Mesenchymal stem cell (in vitro differentiated cells and primary cell): Measurements from ENCODE around the gene PAPSS1.
"Not testable (repeated sequence)": the region's sequence is repeated elsewhere in the genome, so short reads cannot be mapped to it uniquely, and the experiment has no call there.

Experiments
- DNase-seq: peaks from one replicate; pipeline ENCODE4 v3.0.0-alpha.2; 2013
- H2AFZ ChIP-seq: one replicate; pipeline ENCODE4 v1.6.1; 2013; ENCODE audit warnings: low read depth, mild to moderate bottlenecking, control low read depth, inconsistent platforms, low read length, moderate library complexity
- H2AK5ac ChIP-seq: 2 replicates; pipeline ENCODE4 v1.6.1; 2013; ENCODE audit warnings: low read length, moderate library complexity, mild to moderate bottlenecking, inconsistent platforms; ENCODE audit not compliant: severe bottlenecking
- H2BK120ac ChIP-seq: one replicate; pipeline ENCODE4 v1.6.1; 2013; ENCODE audit warnings: low read depth, mild to moderate bottlenecking, inconsistent platforms, low read length, moderate library complexity
- H2BK12ac ChIP-seq, 2 experiments: one replicate each; pipeline ENCODE4 v1.6.1; 2013; ENCODE audit warnings: inconsistent platforms in 2 of 2, low read length in 2 of 2, mild to moderate bottlenecking in 2 of 2, moderate library complexity in 2 of 2, control low read depth in 1 of 2
- H2BK15ac ChIP-seq: one replicate; pipeline ENCODE4 v1.6.1; 2013; ENCODE audit warnings: mild to moderate bottlenecking, low read depth, inconsistent platforms; ENCODE audit not compliant: poor library complexity, severe bottlenecking
- H2BK5ac ChIP-seq: 2 replicates; pipeline ENCODE4 v1.6.1; 2013; ENCODE audit warnings: low read depth, mild to moderate bottlenecking, low read length, control low read depth, inconsistent platforms; ENCODE audit not compliant: poor library complexity, severe bottlenecking
- H3K14ac ChIP-seq, 2 experiments: one replicate each; pipeline ENCODE4 v1.6.1; 2013; ENCODE audit warnings: inconsistent platforms in 2 of 2, low read length in 2 of 2, control low read depth in 1 of 2, mild to moderate bottlenecking in 1 of 2, moderate library complexity in 1 of 2
- H3K18ac ChIP-seq, 2 experiments: one replicate each; pipeline ENCODE4 v1.6.1; 2013; ENCODE audit warnings: inconsistent platforms in 2 of 2, low read length in 2 of 2, control low read depth in 1 of 2, low read depth in 1 of 2, mild to moderate bottlenecking in 1 of 2
- H3K23ac ChIP-seq, 2 experiments: one replicate each; pipeline ENCODE4 v1.6.1; 2013; ENCODE audit warnings: inconsistent platforms in 2 of 2, low read length in 2 of 2, mild to moderate bottlenecking in 2 of 2, moderate library complexity in 2 of 2, control low read depth in 1 of 2
- H3K27ac ChIP-seq: 2 replicates; pipeline ENCODE4 v1.5.1; 2013; ENCODE audit warnings: mild to moderate bottlenecking, moderate library complexity, low read length, control low read depth, inconsistent platforms; ENCODE audit not compliant: poor library complexity, severe bottlenecking
- H3K27me3 ChIP-seq, 2 experiments: 2 replicates each; pipeline versions ENCODE4 v1.6.1 to v1.7.0; 2013; ENCODE audit warnings: low read length in 2 of 2, mild to moderate bottlenecking in 2 of 2, moderate library complexity in 2 of 2, control low read depth in 1 of 2, inconsistent platforms in 1 of 2; ENCODE audit not compliant: control insufficient read depth in 1 of 2, insufficient read depth in 1 of 2
- H3K36me3 ChIP-seq, 2 experiments: 2 replicates each; pipeline versions ENCODE4 v1.6.1 to v1.7.0; 2013; ENCODE audit warnings: low read length in 2 of 2, control low read depth in 1 of 2, inconsistent platforms in 1 of 2, low read depth in 1 of 2, mild to moderate bottlenecking in 1 of 2; ENCODE audit not compliant: insufficient read depth in 2 of 2, control insufficient read depth in 1 of 2
- H3K4ac ChIP-seq, 2 experiments: one replicate each; pipeline ENCODE4 v1.6.1; 2013; ENCODE audit warnings: inconsistent platforms in 2 of 2, low read length in 2 of 2, mild to moderate bottlenecking in 2 of 2, moderate library complexity in 2 of 2, control low read depth in 1 of 2, low read depth in 1 of 2
- H3K4me1 ChIP-seq: 2 replicates; pipeline ENCODE4 v1.6.1; 2013; ENCODE audit warnings: low read depth, low read length, control low read depth; ENCODE audit not compliant: control insufficient read depth, insufficient read depth
- H3K4me2 ChIP-seq: 2 replicates; pipeline ENCODE4 v1.6.1; 2013; ENCODE audit warnings: low read length, mild to moderate bottlenecking, inconsistent platforms; ENCODE audit not compliant: poor library complexity, severe bottlenecking
- H3K4me3 ChIP-seq, 2 experiments: 2 replicates each; pipeline versions ENCODE4 v1.5.1 to v1.7.0; 2013; ENCODE audit warnings: low read length in 2 of 2, mild to moderate bottlenecking in 2 of 2, control low read depth in 1 of 2, low read depth in 1 of 2; ENCODE audit not compliant: insufficient read depth in 1 of 2
- H3K79me1 ChIP-seq: replicated peaks from 2 replicates; pipeline ENCODE4 v1.6.1; 2013; ENCODE audit warnings: mild to moderate bottlenecking, control low read depth, low read length, inconsistent platforms; ENCODE audit not compliant: poor library complexity, severe bottlenecking
- H3K9ac ChIP-seq: 2 replicates; pipeline ENCODE4 v1.7.0; 2013; ENCODE audit warnings: mild to moderate bottlenecking, low read length, moderate library complexity
- H3K9me3 ChIP-seq: 2 replicates; pipeline ENCODE4 v1.7.0; 2013; ENCODE audit warnings: mild to moderate bottlenecking, low read length; ENCODE audit not compliant: control insufficient read depth
- H4K8ac ChIP-seq: one replicate; pipeline ENCODE4 v1.6.1; 2013; ENCODE audit warnings: inconsistent platforms, mild to moderate bottlenecking, low read length, moderate library complexity
- H4K91ac ChIP-seq: one replicate; pipeline ENCODE4 v1.6.1; 2013; ENCODE audit warnings: mild to moderate bottlenecking, low read length, inconsistent platforms
- WGBS: methylation state at CpG from one replicate; pipeline ENCODE4 v1.1.7; 2013; ENCODE audit warnings: mixed read lengths; 5-methylcytosine and 5-hydroxymethylcytosine counted together

The PAPSS1 gene

GRCh38 chr4:107726131-107726925 lies 6.3 kb upstream of the PAPSS1 start:
- not testable (repeated sequence) for H4K8ac ChIP-seq, H3K27me3 ChIP-seq, H3K4me1 ChIP-seq, H3K23ac ChIP-seq, H3K9ac ChIP-seq, H3K79me1 ChIP-seq, H2BK12ac ChIP-seq, DNase-seq, H3K27ac ChIP-seq, H3K9me3 ChIP-seq, H3K36me3 ChIP-seq, H3K4me2 ChIP-seq, H2BK5ac ChIP-seq, H2BK120ac ChIP-seq, H3K14ac ChIP-seq, H4K91ac ChIP-seq, H3K4ac ChIP-seq, H2AK5ac ChIP-seq, H3K18ac ChIP-seq, H2AFZ ChIP-seq, H2BK15ac ChIP-seq, H3K4me3 ChIP-seq
- WGBS: 73% methylated on average over 2 of the region's 3 CpGs

GRCh38 chr4:107725281-107725859 lies 5.3 kb upstream of the PAPSS1 start:
- Histone ChIP-seq H3K18ac (no peak overlapping the region), H3K14ac (peak overlapping the region in 1 of 2 experiments; percentile 65), H3K27ac (no peak overlapping the region), H4K91ac (no peak overlapping the region), H3K9me3 (no peaks in the 10 kb centered on the region), H4K8ac (no peak overlapping the region), H3K36me3 (no peaks in the 10 kb centered on the region), H3K27me3 (no peaks in the 10 kb centered on the region), H3K4me1 (peaks cover 4% of the 10 kb centered on the region), H2AFZ (no peak overlapping the region), H2BK120ac (no peak overlapping the region), H2AK5ac (no peak overlapping the region), H2BK15ac (no peak overlapping the region), H3K4me3 (no peak overlapping the region), H3K9ac (no peak overlapping the region), H3K4me2 (no peak overlapping the region), H3K23ac (no peak overlapping the region), H2BK5ac (no peak overlapping the region), H2BK12ac (no peak overlapping the region), H3K79me1 (no peaks in the 10 kb centered on the region), H3K4ac (no peak overlapping the region)
- DNase-seq: peak; percentile 21
- WGBS: 68% methylated on average over 2 of the region's 3 CpGs

GRCh38 chr4:107723331-107723730 lies 3.3 kb upstream of the PAPSS1 start:
- not testable (repeated sequence) for H2BK120ac ChIP-seq, H3K4ac ChIP-seq, H2AFZ ChIP-seq, DNase-seq, H3K9ac ChIP-seq, H2AK5ac ChIP-seq, H3K23ac ChIP-seq, H3K36me3 ChIP-seq, H4K91ac ChIP-seq, H4K8ac ChIP-seq, H3K4me1 ChIP-seq, H2BK15ac ChIP-seq, H2BK5ac ChIP-seq, H3K4me2 ChIP-seq, H3K79me1 ChIP-seq, H3K9me3 ChIP-seq, H3K18ac ChIP-seq, H3K4me3 ChIP-seq, H3K27me3 ChIP-seq, H3K27ac ChIP-seq, H2BK12ac ChIP-seq, H3K14ac ChIP-seq
- WGBS: 100% methylated on average over 1 of the region's 1 CpG

- Histone ChIP-seq H3K4me3 (peak overlapping the region in 1 of 2 experiments; percentile 87), H3K27me3 (no peaks in the 10 kb centered on the region), H3K14ac (no peak overlapping the region), H2BK15ac (peak overlapping the region; percentile 29), H3K27ac (no peak overlapping the region), H3K9ac (peak overlapping the region; percentile 94), H4K8ac (no peak overlapping the region), H2AFZ (peak overlapping the region; percentile 51), H2BK5ac (no peak overlapping the region), H3K23ac (no peak overlapping the region), H2BK12ac (no peak overlapping the region), H3K36me3 (no peaks in the 10 kb centered on the region), H3K18ac (no peak overlapping the region), H2BK120ac (no peak overlapping the region), H2AK5ac (no peak overlapping the region), H3K4ac (peak overlapping the region in 1 of 2 experiments; percentile 69), H4K91ac (no peak overlapping the region), H3K9me3 (no peaks in the 10 kb centered on the region), H3K4me1 (peaks cover 4% of the 10 kb centered on the region), H3K4me2 (peak overlapping the region; percentile 14), H3K79me1 (peaks cover 8% of the 10 kb centered on the region)
- WGBS: 33% methylated on average over 7 of the region's 9 CpGs
- DNase-seq: no peak
Observed at GRCh38 chr4:107721436-107722100, 1.5 kb upstream of the PAPSS1 start.
